NCI-H526 treated with DMSO at 0.1 percent for 48 hours (cell line): ENCODE measurements around the gene JSRP1.

Source experiments
- DNase-seq: peaks from one replicate; lab custom pipeline; 2025; lab: John Stamatoyannopoulos, UW

Gene JSRP1

DNA sequence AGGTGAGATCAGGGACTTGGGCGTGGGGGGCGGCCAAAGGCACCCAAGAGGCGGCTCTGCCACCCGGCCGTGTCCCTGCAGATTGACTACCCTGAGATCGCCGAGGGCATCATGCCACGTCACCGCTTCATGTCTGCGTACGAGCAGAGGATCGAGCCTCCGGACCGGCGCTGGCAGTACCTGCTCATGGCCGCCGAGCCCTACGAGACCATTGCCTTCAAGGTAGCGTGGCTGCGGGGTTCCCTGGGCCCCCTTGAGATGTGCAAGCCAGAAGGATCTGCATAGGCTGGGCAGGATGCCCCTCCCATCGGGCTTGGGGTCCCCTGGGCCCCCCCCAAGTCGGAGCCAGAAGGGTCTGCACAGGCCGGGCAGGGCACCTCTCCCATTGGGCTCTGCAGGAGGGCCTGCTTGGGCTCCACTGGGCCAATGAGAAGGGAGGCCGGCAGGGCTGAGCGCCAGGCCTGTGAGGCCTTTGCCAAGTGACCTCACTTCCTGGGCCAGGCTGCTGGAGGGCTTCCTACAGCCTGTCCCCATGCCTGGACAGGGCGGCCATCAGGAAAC is 9.3 kb downstream of the JSRP1 start:
- no peak for DNase-seq

DNA sequence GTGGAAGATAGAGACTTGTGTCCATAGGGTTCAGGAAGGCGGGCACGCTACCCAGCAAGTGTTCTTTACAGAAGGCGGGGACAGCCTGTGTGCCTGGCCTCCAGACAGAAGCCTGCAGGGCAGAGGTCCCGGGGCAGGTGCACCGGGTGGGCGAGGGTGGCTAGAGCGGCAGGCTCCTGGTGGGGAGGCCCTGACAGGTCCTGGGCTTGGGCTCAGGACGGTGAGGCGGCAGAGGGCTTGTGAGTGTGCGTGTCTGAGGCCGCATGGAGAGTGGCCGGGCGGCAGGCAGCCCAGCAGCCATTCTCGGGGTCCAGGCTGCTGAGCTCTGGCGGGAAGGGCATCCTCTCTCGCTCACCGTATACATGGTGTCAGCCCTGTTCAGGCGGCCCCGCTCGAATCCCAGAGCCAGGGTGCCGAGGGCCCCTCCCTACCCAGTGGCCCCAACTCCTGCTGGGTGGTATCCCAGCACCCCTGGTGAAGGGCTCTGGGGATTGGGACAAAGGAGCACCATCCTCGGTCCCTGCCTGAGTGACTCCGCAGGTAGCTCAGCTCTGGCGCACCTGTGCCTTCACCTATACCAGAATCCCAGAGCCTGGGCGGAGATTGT is 10.1 kb downstream of the JSRP1 start:
- DNase-seq = no peak

DNA sequence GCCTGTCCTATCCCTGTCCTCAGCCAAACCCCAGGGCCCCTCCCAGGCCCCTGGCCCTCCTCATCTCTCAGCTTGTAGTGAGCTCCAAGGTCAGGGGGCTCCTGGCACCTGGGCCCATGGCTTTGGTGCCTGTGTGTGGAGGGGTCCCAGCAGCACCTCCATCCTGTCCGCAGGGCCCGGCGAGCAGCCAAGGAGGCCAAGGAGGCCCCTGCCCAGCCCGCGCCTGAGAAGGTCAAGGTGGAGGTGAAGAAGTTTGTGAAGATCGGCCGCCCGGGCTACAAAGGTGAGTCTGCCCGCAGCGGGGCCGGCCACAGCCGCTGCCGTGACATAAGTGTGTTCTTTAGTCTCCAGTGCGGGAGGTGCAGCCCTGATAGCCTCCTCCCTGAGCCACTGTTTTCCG is 10.9 kb downstream of the JSRP1 start:
- no peak for DNase-seq

DNA sequence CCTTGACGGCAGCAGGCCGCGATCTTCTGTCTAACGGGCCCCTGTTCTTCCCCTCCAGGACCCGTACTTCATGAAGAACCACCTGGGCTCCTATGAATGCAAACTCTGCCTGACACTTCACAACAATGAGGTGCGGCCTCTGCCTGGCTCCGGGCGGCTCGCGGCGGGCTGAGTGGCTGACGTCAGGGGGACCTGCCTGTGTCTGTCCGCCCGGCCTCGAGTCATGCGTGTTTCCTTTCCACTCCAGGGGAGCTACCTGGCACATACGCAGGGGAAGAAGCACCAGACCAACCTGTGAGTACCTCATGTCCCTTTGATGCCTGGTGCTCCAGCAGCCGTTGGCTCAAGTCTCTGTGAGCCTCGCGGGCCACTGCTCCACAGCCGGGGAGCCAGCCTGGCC is 11.7 kb downstream of the JSRP1 start:
- no peak for DNase-seq

DNA sequence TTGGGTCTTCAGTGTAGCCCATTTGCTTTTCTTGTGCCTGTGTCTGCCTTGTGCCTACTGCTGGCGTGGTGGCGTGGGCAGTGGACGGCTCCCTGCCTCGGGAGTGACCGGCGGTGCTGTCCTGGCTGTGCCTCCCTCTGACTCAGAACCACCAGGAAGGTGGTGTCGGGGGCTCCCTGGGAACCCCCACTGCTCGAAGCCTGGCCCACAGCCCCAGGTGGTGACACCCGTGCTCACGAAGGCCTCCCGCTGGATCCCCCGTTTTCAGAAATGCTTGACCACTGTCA is 12.1 kb downstream of the JSRP1 start:
- DNase-seq = no peak

DNA sequence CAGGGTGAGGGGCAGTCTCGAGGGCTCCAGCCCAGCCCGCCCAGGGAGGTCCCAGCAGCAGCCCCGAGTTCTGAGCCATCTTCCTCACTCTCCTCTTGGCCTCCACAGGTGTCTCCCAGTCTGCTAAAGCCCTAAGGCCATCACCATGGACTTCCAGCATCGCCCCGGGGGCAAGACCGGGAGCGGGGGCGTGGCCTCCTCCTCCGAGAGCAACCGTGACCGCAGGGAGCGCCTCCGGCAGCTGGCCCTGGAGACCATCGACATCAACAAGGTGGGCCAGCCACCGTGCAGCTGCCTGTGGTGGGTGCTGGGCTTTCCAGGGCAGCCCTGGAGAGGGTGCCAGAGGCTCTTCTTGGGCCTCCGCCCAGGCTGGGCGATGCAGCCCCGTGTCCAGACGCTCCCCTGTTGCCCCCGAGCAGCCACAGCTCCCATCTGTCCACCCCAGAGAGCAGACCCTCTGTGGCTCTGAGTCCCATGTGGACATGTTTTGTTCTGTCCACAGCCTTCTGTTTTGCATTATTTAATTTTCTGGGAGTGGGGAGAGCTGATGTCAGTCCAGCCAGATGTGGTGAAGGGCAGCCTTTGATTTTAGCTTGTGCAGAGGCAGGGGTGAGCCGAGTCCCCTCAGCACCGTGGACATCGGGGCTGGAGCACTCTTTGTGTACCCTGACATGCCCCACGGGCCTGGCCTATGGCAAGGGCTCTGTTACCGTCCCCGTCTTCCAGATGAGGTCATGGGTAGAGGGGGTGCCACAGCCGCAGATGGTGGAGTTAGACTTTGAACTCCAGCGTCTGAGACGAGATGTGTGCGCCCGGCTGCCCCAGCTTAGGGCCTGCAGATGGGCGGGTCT is 12.7 kb downstream of the JSRP1 start:
- DNase-seq = no peak

DNA sequence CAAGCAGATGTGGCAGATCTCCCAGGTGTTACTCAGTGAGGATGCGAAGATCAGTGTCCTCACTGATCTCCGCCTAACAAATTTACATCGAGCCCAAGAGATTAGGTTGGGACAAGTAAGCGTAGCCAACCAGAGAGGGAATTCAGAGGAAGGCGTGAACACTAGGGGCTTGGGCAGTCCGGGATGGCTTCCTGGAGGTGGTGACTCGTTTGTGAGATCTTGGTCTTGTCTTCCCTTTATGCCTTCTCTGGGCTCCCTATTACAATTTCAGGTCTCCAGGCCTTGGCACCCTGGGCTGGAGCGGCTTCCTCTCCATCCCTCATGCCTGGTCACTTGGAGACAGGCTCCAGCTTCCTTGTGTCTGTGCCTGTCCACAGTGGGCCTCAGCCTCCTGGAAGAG is 13.4 kb downstream of the JSRP1 start:
- DNase-seq = no peak

DNA sequence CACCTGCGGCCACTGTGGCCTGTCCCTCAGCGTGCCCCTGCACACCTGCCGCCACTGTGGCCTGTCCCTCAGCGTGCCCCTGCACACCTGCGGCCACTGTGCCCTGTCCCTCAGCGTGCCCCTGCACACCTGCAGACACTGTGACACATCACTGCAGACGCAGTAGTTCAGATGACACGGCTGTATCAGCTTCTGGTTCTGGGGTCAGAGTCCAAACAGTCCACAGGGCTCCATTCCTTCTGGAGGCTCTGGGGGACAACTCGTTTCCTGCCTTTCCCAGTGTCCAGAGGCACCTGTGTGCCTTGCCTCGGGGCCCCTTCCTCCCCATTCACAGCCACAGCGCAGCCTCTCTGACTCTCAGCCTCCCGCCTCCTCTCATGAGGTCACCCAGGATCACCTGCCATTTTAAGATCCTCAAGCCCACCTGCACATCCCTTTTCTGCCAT is 14.1 kb downstream of the JSRP1 start:
- DNase-seq = no peak

DNA sequence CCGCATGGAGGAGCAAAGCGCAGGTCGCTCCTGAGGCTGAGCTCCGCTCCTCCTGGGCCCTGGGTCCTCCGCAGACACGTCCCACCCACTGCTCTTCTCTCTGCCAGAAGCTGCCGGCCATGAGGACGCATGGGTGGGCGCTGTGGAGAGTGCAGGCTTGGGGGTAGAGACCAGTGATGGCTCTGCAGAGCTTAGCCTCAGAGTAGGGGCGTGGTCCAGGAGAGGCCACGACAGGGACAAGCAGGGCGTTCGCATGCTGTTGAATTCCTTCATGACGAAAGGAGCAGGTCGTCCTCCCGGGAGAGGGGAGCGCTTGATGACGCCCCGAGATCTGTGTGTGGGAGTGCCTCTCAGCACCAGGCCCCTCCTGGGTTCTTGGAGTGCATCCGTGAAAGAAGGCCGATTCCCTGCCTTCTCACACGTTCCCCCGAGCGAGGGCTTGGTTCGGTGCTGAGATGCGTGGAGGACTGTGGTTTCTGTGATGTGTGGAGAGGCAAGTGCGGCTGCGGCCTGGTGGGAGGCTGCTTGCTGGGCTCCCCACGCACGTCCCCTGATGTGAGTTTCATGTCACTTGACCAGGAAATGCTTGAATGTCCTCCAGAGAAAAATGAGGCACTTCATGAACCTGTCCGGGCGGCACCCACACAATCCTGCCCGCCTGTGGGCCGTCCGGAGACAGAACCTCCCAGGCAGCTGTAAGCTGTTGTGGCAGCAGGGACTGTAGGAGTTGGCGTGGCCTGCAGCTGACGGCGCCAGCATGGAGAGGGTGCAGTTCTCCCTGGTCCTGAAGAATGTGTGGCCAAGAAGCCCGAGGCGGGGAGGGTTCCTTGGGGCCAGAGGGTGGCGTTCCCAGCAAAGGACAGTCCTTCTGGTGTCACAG is 15.1 kb downstream of the JSRP1 start:
- no peak for DNase-seq

DNA sequence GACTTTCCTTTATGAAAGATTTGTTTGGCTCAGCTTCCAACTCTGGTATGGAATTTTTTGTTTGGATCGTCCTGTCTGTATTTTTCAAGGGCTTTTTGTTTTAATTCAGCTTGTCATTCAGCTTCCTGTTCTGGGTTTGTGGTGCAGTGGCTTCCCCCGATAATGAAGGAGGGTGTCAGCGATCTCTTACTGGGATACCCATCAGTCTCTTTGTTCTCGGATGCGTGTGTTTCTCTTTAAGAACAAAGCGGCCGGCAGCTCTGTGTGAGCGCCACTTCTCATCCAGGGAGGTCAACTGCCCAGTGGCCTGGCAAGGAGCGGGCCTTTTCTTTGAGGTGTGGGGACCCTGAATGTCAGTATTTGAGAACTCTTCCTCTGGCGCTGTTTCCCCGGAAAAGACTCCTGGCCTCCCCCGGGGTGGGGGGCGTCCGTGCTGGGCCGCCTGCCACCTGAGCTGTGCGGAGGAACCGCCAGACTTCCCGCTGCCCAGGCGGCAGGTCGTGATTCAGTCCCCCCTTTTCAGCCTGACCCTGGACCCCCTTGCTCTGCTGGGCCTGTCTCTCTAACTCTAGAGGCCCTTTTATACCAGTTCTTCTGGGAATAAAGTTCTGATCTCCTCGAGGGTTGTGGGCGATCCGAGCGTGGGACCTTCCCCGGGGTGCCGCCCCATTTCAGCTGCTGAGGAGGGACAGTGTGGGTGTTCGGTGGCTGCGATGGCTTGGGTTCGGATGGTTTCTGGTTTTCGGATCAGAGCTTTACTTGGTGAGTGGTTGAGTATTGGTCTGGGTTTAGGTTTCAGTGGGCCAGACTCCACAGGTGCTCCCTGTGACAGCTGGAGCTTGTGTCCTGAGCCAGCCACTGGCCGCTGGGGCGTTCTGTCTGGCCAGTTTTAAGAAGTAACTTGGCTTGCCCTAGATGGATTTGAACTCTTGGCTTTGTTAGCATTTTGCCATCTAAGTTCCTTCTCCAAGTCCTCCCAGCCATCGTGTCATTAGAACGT is 16.1 kb downstream of the JSRP1 start:
- DNase-seq = no peak

DNA sequence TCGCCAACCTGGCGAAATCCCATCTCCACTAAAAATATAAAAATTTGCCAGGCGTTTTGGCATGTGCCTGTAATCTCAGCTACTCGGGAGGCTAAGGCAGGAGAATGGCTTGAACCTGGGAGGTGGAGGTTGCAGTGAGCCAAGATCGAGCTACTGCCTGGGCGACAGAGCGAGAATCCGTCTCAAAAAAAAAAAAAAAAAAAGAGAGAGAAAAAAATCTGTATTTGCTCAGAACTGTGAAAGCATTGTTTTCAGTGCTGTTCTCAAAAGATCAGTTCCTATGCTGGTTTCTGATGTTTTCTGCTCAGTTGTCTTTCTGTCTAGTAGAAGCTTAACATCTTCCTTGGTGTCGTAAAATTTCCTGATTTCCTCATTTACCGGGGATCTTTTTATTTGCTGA is 17.0 kb downstream of the JSRP1 start:
- DNase-seq = no peak

DNA sequence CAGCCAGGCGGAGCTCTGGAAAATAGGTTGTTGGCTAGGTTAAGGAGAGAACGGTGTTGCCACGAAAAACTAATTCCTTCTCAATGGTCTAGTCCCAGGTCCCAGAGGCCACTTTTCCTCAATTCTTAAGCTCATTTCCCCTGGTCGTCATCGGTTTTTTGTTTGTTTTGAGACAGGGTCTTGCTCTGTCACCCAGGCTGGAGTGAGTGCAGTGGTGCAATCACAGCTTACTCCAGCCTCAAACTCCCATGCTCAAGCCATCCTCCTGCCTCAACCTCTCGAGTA is 18.4 kb downstream of the JSRP1 start:
- DNase-seq = no peak

DNA sequence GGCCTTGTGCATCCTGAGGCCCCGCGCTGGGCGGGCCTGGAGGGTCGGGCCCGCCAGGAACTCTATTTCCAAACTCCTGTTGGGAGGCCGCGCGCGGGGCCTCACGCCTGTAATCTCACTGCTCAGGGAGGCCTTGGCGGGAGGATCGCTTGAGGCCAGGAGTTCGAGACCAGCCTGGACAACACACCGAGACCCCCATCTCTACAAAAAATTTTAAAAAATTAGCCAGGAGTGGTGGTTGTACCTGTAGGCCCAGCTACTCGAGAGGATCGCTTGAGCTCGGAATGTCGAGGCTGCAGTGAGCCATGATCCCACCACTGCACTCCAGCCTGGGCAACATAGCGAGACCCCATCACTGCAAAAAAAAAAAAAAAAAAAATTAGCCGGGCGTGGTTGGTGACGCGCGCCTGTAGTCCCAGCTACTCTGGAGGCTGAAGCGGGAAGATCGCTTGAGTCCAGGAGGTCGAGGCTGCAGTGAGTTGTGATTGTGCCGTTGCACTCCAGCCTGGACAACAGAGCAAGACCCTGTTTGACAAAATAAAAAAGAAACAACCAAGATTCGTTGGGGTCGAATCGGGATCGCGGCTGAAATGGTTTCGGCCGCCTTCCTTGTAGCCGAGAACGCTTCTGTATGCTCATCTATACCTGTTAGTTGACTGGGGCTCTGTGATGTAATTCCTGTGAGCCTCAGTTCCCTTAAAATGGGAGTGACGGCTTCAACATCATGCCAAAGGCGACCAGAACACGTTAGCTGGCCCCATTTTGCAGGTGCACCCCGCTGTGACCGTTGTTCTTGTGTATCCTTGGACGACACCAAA is 19.0 kb downstream of the JSRP1 start:
- no peak for DNase-seq

DNA sequence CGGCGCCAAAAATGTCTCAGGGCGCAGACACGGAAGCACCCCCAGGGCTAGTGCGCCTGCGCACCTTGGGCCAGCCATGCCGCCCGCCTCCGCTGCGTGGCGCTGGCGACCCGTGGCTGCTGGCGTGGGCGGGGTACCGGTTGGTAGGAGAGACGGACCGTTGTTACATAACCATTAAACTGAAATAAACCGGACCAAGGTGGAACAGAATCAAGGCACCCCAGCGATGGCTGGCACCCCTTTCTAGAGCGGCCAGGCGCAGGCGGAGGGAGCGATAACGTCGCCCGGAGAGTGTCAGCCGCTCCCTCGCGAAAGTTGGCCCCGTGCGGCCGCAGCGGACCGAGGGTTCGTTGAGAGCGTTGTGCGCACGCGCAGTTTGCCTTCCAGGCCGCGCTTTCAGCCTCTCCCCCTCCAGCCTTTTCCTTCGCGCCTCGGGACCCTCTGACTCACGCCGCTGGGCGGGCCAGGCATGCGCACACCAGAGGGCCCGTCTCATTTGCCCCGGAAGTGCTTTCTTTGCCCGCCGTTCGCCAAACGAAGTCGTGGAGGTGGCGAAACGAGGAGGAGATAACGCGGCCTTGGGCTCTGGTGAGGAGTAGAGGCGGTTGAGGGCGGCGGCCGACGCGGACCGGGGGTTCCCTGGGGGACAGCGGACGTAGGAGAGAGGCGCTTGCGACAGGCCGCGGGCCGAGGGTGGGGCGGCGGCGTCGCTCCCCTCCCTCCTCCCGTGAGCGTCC is 19.7 kb downstream of the JSRP1 start, which contains the start of the genes PLEKHJ1 and SF3A2:
PLEKHJ1 (minus strand) TSS at position 16 of the 737 bp plus-strand sequence. CDS start 81 bp downstream, outside the sequence.
SF3A2 (plus strand) TSS at position 511 of the 737 bp plus-strand sequence. CDS start 6,595 bp downstream, outside the sequence.
- peak; percentile 90 for DNase-seq

DNA sequence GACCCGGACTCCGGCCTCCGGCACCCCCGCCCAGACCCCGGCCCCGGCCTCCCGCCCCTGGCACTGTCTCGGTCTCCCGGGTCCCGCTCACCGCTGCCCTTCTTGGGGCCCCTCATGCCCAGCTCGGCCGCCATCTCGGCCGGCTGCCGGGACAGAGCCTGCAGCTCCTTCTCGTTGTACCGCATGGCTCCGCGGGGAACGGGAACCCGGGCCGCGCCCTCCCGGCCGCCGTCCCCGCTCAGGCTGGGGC is 20.2 kb downstream of the JSRP1 start:
- no peak for DNase-seq

DNA sequence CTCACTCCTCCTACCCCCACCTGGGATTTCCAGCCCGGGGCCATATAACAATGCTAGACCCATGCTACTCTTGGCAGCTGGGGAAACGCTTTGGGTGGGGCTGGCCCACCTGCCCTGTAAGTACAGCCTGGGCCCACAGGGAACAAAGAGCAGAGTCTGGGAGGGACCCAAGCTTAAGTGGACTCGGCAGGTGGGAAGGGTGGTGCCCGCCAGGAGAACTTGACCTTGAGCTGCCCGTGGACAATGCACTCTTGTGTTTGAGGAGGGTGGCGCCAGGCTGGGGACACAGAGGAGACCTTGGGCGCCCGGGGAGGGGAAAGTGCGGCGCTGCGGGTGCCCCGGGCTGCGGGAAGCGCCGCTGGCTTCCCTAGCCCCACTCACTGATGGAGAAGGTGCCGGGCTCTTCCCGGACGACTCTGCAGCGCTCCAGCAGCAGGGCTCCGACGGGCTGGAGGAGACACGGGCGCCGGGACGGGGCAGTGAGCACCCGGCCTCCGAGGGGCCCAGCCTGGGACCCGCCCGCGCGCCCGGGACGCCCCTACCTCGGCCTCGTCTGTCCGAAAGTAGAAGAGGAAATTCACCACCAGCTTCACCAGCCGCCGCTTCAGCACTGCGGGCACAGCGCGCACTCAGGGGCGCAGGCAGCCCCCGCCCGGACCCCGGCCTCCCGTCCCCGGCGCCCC is 20.7 kb downstream of the JSRP1 start:
- no peak for DNase-seq

DNA sequence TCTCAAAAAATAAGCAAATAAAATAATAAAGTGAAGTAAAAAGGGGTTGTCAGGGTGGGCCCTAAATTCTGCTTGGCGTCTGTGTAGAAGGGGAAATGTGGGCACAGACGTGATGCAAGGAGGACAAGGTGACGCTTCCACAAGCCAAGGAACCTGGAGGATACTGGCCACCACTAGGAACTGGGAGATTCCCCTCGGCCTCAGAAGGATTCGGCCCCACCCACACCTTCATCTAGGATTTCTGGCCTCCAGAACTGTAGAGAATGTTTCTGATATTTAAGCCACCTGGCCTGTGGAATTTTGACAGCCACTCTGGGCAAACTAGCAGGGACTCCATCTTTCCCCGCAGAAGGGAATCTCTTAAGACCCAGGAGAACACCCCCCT is 21.2 kb downstream of the JSRP1 start:
- DNase-seq = no peak

DNA sequence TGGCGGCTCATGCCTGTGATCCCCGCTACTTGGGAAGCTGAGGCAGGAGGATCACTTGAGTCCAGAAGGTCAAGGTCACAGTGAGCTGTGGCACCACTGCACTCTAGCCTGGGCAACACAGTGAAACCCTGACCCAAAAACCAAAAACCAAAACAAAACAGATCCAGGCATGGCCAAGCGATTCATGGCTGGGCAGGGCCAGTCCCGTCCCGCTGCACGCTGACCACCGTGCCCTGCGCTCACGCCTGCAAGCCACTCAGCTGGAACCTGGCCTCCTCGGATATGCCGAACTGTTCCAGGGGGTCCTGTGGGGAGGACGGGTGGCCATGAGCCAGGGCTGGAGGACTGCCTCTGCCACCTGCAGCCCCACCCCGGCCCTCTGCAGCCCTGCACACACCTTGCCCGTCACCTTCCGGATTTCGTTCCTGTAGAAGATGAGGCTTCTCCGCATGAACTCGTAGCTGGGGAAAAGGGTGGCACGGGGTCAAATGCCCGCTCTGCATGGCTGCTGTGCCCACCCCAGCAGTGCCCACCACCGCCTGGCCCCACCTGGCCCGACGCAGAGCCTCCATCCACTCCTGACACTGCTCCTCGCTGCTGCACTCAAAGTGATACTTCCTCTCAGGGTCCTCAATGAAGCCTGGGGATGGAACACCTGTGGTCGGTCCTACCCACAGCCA is 22.5 kb downstream of the JSRP1 start:
- no peak for DNase-seq
